ENCODE results near the gene FBXL19.

Gene FBXL19

GRCh38 chr16:30895627-30896260 lies 27.6 kb upstream of the FBXL19 start:
- DNase-seq, result no peak

- no peak for DNase-seq
Observed at GRCh38 chr16:30896261-30896888, 27.0 kb upstream of the FBXL19 start, which contains the start of gene CTF1. Gene CTF1, plus strand, starts transcription at chr16:30896614. Its CDS starts 30 bp downstream, at chr16:30896644.

GRCh38 chr16:30896889-30897733 lies 26.3 kb upstream of the FBXL19 start:
- DNase-seq, result peak; percentile 63 to 87 (median 70)

GRCh38 chr16:30899794-30900193 lies 23.6 kb upstream of the FBXL19 start:
- DNase-seq, result no peak

GRCh38 chr16:30900588-30900987 lies 22.8 kb upstream of the FBXL19 start:
- DNase-seq, result no peak

GRCh38 chr16:30901201-30902028 lies 22.0 kb upstream of the FBXL19 start:
- DNase-seq, result peak in 1 of 5 donors; percentile 37

GRCh38 chr16:30902029-30902972 lies 21.1 kb upstream of the FBXL19 start:
- DNase-seq, result peak in 3 of 5 donors; percentile 32 to 63 (median 51)

GRCh38 chr16:30903002-30903401 lies 20.4 kb upstream of the FBXL19 start:
- peak in 1 of 5 donors; percentile 45 for DNase-seq

GRCh38 chr16:30903596-30903995 lies 19.8 kb upstream of the FBXL19 start:
- peak in 1 of 5 donors; percentile 40 for DNase-seq

GRCh38 chr16:30904114-30904780 lies 19.1 kb upstream of the FBXL19 start:
- peak in 1 of 5 donors; percentile 21 for DNase-seq

- DNase-seq, result no peak
Observed at GRCh38 chr16:30907064-30907463, 16.3 kb upstream of the FBXL19 start.

- DNase-seq, result no peak
Observed at GRCh38 chr16:30910427-30911029, 12.8 kb upstream of the FBXL19 start.

GRCh38 chr16:30912794-30913412 lies 10.5 kb upstream of the FBXL19 start:
- DNase-seq, result no peak

- DNase-seq, result no peak
Observed at GRCh38 chr16:30914830-30915229, 8.5 kb upstream of the FBXL19 start.

- no peak for DNase-seq
Observed at GRCh38 chr16:30918614-30919013, 4.8 kb upstream of the FBXL19 start.

GRCh38 chr16:30920891-30921290 lies 2.5 kb upstream of the FBXL19 start:
- no peak for DNase-seq

GRCh38 chr16:30921459-30921747 lies 2.0 kb upstream of the FBXL19 start:
- no peak for DNase-seq

- DNase-seq, result peak; percentile 69 to 87 (median 80)
Observed at GRCh38 chr16:30921748-30922419, 1.5 kb upstream of the FBXL19 start.

- DNase-seq, result peak; percentile 99 to 100 (median 99)
Observed at GRCh38 chr16:30922420-30922959, 882 bp upstream of the FBXL19 start.
